Liver (tissue), 9 donors: ENCODE measurements around the gene ITPKB. TPM values are rescaled to one million over a fixed set of nuclear protein-coding genes. Genes with fewer than 3 reads are reported as not detected.

ENCODE experiments used
- DNase-seq: peaks from one replicate; pipeline ENCODE4 v3.0.0-alpha.2; 2017; ENCODE audit warnings: low spot score
- H3K27ac ChIP-seq, 2 donors: one replicate each; pipeline ENCODE4 v1.7.0; 2013; ENCODE audit warnings: inconsistent platforms in 2 of 2, low read length in 2 of 2, control low read depth in 1 of 2, low read depth in 1 of 2, mild to moderate bottlenecking in 1 of 2
- H3K27me3 ChIP-seq, 4 donors: one replicate each; pipeline versions ENCODE4 v1.6.1 to v1.7.0; 2013; ENCODE audit warnings: low read length in 3 of 4, inconsistent platforms in 1 of 4, mild to moderate bottlenecking in 1 of 4, moderate library complexity in 1 of 4; ENCODE audit not compliant: control insufficient read depth in 4 of 4, insufficient read depth in 4 of 4
- H3K36me3 ChIP-seq, 4 donors: one replicate each; pipeline versions ENCODE4 v1.6.1 to v1.7.0; 2013; ENCODE audit warnings: low read length in 3 of 4, mild to moderate bottlenecking in 3 of 4, low read depth in 1 of 4, moderate library complexity in 1 of 4; ENCODE audit not compliant: control insufficient read depth in 4 of 4, insufficient read depth in 3 of 4
- H3K4me1 ChIP-seq, 4 donors: one replicate each; pipeline versions ENCODE4 v1.6.1 to v1.7.0; 2013; ENCODE audit warnings: low read length in 3 of 4, mild to moderate bottlenecking in 3 of 4, moderate library complexity in 1 of 4; ENCODE audit not compliant: control insufficient read depth in 4 of 4, insufficient read depth in 4 of 4
- H3K4me3 ChIP-seq, 3 donors: one replicate each; pipeline versions ENCODE4 v1.6.1 to v1.7.0; 2013; ENCODE audit warnings: low read length in 3 of 3, control low read depth in 1 of 3, low read depth in 1 of 3, mild to moderate bottlenecking in 1 of 3
- H3K9ac ChIP-seq, 2 donors: one replicate each; pipeline ENCODE4 v1.7.0; 2013; ENCODE audit warnings: low read length in 2 of 2, mild to moderate bottlenecking in 2 of 2, moderate library complexity in 2 of 2, control low read depth in 1 of 2, low read depth in 1 of 2
- H3K9me3 ChIP-seq, 4 donors: one replicate each; pipeline versions ENCODE4 v1.6.1 to v1.7.0; 2013; ENCODE audit warnings: low read length in 3 of 4; ENCODE audit not compliant: control insufficient read depth in 4 of 4
- EGR1 ChIP-seq, 2 donors: IDR thresholded peaks; 2 replicates each; pipeline ENCODE4 v1.6.1; 2016 to 2018; ENCODE audit warnings: antibody characterized with exemption in 2 of 2, low read depth in 2 of 2
- FOXA1 ChIP-seq: IDR thresholded peaks from 2 replicates; pipeline ENCODE4 v1.6.1; 2016; ENCODE audit warnings: antibody characterized with exemption
- FOXA2 ChIP-seq: IDR thresholded peaks from 2 replicates; pipeline ENCODE4 v1.6.1; 2016; ENCODE audit warnings: antibody characterized with exemption
- GABPA ChIP-seq, 2 donors: IDR thresholded peaks in 1 of 2; conservative IDR thresholded peaks in 1 of 2; 2 replicates each; pipeline ENCODE4 v1.6.1; 2016; ENCODE audit warnings: antibody characterized with exemption in 2 of 2, mild to moderate bottlenecking in 1 of 2, moderate library complexity in 1 of 2
- HNF4G ChIP-seq: IDR thresholded peaks from 2 replicates; pipeline ENCODE4 v1.6.1; 2016; ENCODE audit warnings: antibody characterized with exemption
- JUND ChIP-seq, 2 donors: IDR thresholded peaks; 2 replicates each; pipeline ENCODE4 v1.6.1; 2016; ENCODE audit warnings: antibody characterized with exemption in 2 of 2
- NR2F2 ChIP-seq: IDR thresholded peaks from 2 replicates; pipeline ENCODE4 v1.6.1; 2016; ENCODE audit warnings: antibody characterized with exemption
- RAD21 ChIP-seq, 2 donors: IDR thresholded peaks; 2 replicates each; pipeline ENCODE4 v1.6.1; 2016; ENCODE audit warnings: antibody characterized with exemption in 2 of 2, mild to moderate bottlenecking in 2 of 2
- RXRA ChIP-seq, 2 donors: IDR thresholded peaks; 2 replicates each; pipeline ENCODE4 v1.6.1; 2017 to 2018; ENCODE audit warnings: antibody characterized with exemption in 2 of 2, mild to moderate bottlenecking in 1 of 2
- SP1 ChIP-seq: IDR thresholded peaks from 2 replicates; pipeline ENCODE4 v1.6.1; 2018; ENCODE audit warnings: antibody characterized with exemption, mild to moderate bottlenecking
- TAF1 ChIP-seq: conservative IDR thresholded peaks from 2 replicates; pipeline ENCODE4 v1.6.1; 2016; ENCODE audit warnings: antibody characterized with exemption, mild to moderate bottlenecking
- YY1 ChIP-seq: IDR thresholded peaks from 2 replicates; pipeline ENCODE4 v1.6.1; 2016; ENCODE audit warnings: antibody characterized with exemption, mild to moderate bottlenecking
- WGBS: extraction: QIAGEN DNeasy Blood & Tissue Kit; methylation state at CpG from one replicate; pipeline ENCODE4 v1.1.7; 2013; 5-methylcytosine and 5-hydroxymethylcytosine counted together
- polyA plus RNA-seq, 2 donors: library from polyadenylated mRNA; stranded (reverse) in 1 of 2; unstranded in 1 of 2; fragments of 200-250 nt in 1 of 2; fragments of >200 nt in 1 of 2; fragmentation: Nextera tagmentation in 1 of 2; extraction: Ambion mirVana in 1 of 2; gene quantifications; one replicate each; pipeline versions ENCODE4 v1.2.1 to v1.2.3, GENCODE V29; 2013 to 2015
- total RNA-seq, 2 donors: library from RNA; depleted of rRNA; stranded (reverse); fragments of >200 nt; gene quantifications; one replicate each; pipeline ENCODE4 v1.2.3, GENCODE V29; 2014
- TF ChIP-seq, protein P1 (sequence below): IDR thresholded peaks from 2 replicates; pipeline ENCODE4 v1.6.1; 2016; ENCODE audit warnings: antibody characterized with exemption
- TF ChIP-seq, protein P2 (sequence below): IDR thresholded peaks from 2 replicates; pipeline ENCODE4 v1.6.1; 2016; ENCODE audit warnings: antibody characterized with exemption
- TF ChIP-seq, protein P3 (sequence below): IDR thresholded peaks from 2 replicates; pipeline ENCODE4 v1.6.1; 2016; ENCODE audit warnings: antibody characterized with exemption
- TF ChIP-seq, protein P4 (sequence below): fragments of 150-350 bp; IDR thresholded peaks from 2 replicates; pipeline ENCODE4 v1.5.1; 2017; ENCODE audit warnings: improper control_type of control experiment, low read depth, low read length; ENCODE audit not compliant: missing input control
- donor health status: healthy.
- donor health status: healthy.
- donor health status: healthy.
- donor health status: healthy.
- donor health status: healthy.

The ITPKB gene
- total and polyA plus RNA-seq, 4 donors, result 0.61 to 5.8 (median 3.7) TPM

DNA sequence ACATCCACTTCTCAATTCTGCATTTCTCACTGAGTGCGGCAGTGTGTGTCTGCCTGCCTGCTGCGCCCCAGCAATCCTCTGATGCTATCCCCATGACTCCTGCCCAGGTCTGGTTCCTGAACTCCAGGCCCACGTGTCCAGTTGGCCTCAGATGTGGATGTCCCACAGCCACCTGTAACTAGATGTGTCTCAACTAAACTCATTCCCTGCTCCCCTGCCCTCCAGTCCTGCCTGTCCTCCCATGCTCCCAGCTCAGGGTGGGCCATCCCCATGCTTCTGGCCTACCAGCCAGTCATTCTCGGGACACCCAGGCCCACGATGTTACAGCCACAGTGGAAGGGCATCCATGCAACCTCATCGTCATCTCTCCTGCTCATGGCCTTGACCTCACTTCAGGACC is 113.8 kb downstream of the ITPKB start:
- Histone ChIP-seq H3K36me3 (no peaks in the 10 kb centered on the region), H3K9ac (no peak overlapping the region), H3K27me3 (no peaks in the 10 kb centered on the region), H3K9me3 (peaks cover 0 to 3% (median 2%) of the 10 kb centered on the region in 4 donors), H3K4me3 (no peak overlapping the region), H3K4me1 (peaks cover 0 to 2% (median 2%) of the 10 kb centered on the region in 4 donors), H3K27ac (no peak overlapping the region)
- 90% methylated on average over 6 of the region's 6 CpGs for WGBS
- TF ChIP-seq FOXA2, result no peak
- no peak for TF ChIP-seq FOXA1
- no peak for TF ChIP-seq RXRA (IDR thresholded peaks at IDR 0.05)
- TF ChIP-seq HNF4G, result no peak
- TF ChIP-seq NR2F2, result no peak
- TF ChIP-seq GABPA (IDR thresholded peaks at IDR 0.05 in 1 of 2, conservative IDR thresholded peaks at IDR 0.05 in 1 of 2), result no peak
- TF ChIP-seq SP1, result no peak
- TF ChIP-seq JUND (IDR thresholded peaks at IDR 0.05), result no peak
- TF ChIP-seq, protein P1, sequence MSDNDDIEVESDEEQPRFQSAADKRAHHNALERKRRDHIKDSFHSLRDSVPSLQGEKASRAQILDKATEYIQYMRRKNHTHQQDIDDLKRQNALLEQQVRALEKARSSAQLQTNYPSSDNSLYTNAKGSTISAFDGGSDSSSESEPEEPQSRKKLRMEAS, result no peak
- TF ChIP-seq TAF1, result no peak
- no peak for TF ChIP-seq RAD21 (IDR thresholded peaks at IDR 0.05)
- no peak for TF ChIP-seq YY1
- DNase-seq, result no peak

DNA sequence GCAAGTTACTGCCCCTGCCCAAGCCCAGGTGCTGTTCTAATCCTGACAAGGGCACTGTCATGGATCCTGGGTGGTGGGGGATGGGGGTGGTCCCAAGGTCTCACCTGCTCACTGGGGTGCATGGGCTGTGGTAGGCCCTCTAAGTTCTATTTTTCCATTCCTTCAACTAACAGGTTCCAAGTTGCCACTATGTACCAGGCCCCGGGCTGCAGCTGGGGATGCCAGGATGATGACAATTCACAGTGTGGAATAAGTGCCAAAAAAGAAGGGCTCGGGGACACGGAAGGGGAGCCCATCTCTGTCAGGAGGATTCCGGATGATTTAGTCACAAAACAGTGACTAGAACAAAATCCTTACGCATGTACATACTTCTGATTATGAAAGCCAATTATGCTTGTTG is 114.6 kb downstream of the ITPKB start:
- Histone ChIP-seq H3K27me3 (no peaks in the 10 kb centered on the region), H3K4me3 (no peak overlapping the region), H3K36me3 (no peaks in the 10 kb centered on the region), H3K9ac (no peak overlapping the region), H3K27ac (no peak overlapping the region), H3K9me3 (peaks cover 0 to 3% (median 3%) of the 10 kb centered on the region in 4 donors), H3K4me1 (peaks cover 0 to 2% (median 2%) of the 10 kb centered on the region in 4 donors)
- no peak for TF ChIP-seq NR2F2
- no peak for TF ChIP-seq JUND (IDR thresholded peaks at IDR 0.05)
- TF ChIP-seq, protein P1, result no peak
- TF ChIP-seq RXRA (IDR thresholded peaks at IDR 0.05), result no peak
- TF ChIP-seq, protein P2, sequence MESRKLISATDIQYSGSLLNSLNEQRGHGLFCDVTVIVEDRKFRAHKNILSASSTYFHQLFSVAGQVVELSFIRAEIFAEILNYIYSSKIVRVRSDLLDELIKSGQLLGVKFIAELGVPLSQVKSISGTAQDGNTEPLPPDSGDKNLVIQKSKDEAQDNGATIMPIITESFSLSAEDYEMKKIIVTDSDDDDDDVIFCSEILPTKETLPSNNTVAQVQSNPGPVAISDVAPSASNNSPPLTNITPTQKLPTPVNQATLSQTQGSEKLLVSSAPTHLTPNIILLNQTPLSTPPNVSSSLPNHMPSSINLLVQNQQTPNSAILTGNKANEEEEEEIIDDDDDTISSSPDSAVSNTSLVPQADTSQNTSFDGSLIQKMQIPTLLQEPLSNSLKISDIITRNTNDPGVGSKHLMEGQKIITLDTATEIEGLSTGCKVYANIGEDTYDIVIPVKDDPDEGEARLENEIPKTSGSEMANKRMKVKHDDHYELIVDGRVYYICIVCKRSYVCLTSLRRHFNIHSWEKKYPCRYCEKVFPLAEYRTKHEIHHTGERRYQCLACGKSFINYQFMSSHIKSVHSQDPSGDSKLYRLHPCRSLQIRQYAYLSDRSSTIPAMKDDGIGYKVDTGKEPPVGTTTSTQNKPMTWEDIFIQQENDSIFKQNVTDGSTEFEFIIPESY, result no peak
- TF ChIP-seq, protein P3, sequence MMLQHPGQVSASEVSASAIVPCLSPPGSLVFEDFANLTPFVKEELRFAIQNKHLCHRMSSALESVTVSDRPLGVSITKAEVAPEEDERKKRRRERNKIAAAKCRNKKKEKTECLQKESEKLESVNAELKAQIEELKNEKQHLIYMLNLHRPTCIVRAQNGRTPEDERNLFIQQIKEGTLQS, result no peak
- no peak for TF ChIP-seq RAD21 (IDR thresholded peaks at IDR 0.05)
- no peak for TF ChIP-seq EGR1 (IDR thresholded peaks at IDR 0.05; ENCODE audit: low read depth in 2 of 2)
- TF ChIP-seq, protein P4, sequence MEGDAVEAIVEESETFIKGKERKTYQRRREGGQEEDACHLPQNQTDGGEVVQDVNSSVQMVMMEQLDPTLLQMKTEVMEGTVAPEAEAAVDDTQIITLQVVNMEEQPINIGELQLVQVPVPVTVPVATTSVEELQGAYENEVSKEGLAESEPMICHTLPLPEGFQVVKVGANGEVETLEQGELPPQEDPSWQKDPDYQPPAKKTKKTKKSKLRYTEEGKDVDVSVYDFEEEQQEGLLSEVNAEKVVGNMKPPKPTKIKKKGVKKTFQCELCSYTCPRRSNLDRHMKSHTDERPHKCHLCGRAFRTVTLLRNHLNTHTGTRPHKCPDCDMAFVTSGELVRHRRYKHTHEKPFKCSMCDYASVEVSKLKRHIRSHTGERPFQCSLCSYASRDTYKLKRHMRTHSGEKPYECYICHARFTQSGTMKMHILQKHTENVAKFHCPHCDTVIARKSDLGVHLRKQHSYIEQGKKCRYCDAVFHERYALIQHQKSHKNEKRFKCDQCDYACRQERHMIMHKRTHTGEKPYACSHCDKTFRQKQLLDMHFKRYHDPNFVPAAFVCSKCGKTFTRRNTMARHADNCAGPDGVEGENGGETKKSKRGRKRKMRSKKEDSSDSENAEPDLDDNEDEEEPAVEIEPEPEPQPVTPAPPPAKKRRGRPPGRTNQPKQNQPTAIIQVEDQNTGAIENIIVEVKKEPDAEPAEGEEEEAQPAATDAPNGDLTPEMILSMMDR, result no peak
- no peak for TF ChIP-seq HNF4G
- TF ChIP-seq YY1, result no peak
- no peak for TF ChIP-seq FOXA1
- no peak for TF ChIP-seq TAF1
- no peak for TF ChIP-seq SP1
- no peak for DNase-seq
- WGBS, result 89% methylated on average over 5 of the region's 5 CpGs
